HEK293 (cell line): ENCODE data around the gene ZKSCAN8.
A peak's percentile ranks its signal among the peaks of the same experiment; 100 is the strongest.

Source experiments
- GLI2 ChIP-seq: fragments of 450-650 bp; formaldehyde crosslinking; IDR thresholded peaks from 2 replicates; pipeline ENCODE4; 2017; ENCODE audit warnings: missing biosample characterization, missing genetic modification characterization, low read depth, borderline replicate concordance
- GLI4 ChIP-seq: fragments of 450-650 bp; formaldehyde crosslinking; IDR thresholded peaks from 2 replicates; pipeline ENCODE4 v1.5.1; 2016; ENCODE audit warnings: missing biosample characterization, missing genetic modification characterization
- HOXA7 ChIP-seq: sonication (generic); formaldehyde crosslinking; IDR thresholded peaks from 2 replicates; pipeline ENCODE4 v1.8.1; 2022; ENCODE audit warnings: missing genetic modification reagents, borderline replicate concordance
- MZF1 ChIP-seq: fragments of 450-650 bp; formaldehyde crosslinking; IDR thresholded peaks from 2 replicates; pipeline ENCODE4 v1.5.1; 2017; ENCODE audit warnings: missing biosample characterization, missing genetic modification characterization, borderline replicate concordance
- PRDM4 ChIP-seq: fragments of 450-650 bp; formaldehyde crosslinking; IDR thresholded peaks from 2 replicates; pipeline ENCODE4 v1.5.1; 2017; ENCODE audit warnings: missing biosample characterization, missing genetic modification characterization
- WT1 ChIP-seq: fragments of 450-650 bp; formaldehyde crosslinking; IDR thresholded peaks from 2 replicates; pipeline ENCODE4 v1.5.1; 2016; ENCODE audit warnings: missing biosample characterization, missing genetic modification characterization
- ZBTB1 ChIP-seq: fragments of 450-650 bp; formaldehyde crosslinking; IDR thresholded peaks from 2 replicates; pipeline ENCODE4 v1.5.1; 2016; ENCODE audit warnings: missing biosample characterization, missing genetic modification characterization
- ZBTB26 ChIP-seq: fragments of 450-650 bp; formaldehyde crosslinking; optimal IDR thresholded peaks from 2 replicates; pipeline ENCODE3; 2016; ENCODE audit warnings: missing biosample characterization, mild to moderate bottlenecking, missing genetic modification characterization
- ZBTB8A ChIP-seq: fragments of 450-650 bp; formaldehyde crosslinking; IDR thresholded peaks from 2 replicates; pipeline ENCODE4 v1.5.1; 2016; ENCODE audit warnings: missing biosample characterization, missing genetic modification characterization
- ZFP69B ChIP-seq: fragments of 450-650 bp; formaldehyde crosslinking; IDR thresholded peaks from 2 replicates; pipeline ENCODE4 v1.5.1; 2016; ENCODE audit warnings: missing biosample characterization, missing genetic modification characterization
- ZNF138 ChIP-seq: fragments of 450-650 bp; formaldehyde crosslinking; IDR thresholded peaks from 2 replicates; pipeline ENCODE4 v1.5.1; 2016; ENCODE audit warnings: missing biosample characterization, missing genetic modification characterization, borderline replicate concordance
- ZNF214 ChIP-seq: fragments of 450-650 bp; formaldehyde crosslinking; IDR thresholded peaks from 2 replicates; pipeline ENCODE4 v1.5.1; 2017; ENCODE audit warnings: missing biosample characterization, mild to moderate bottlenecking, missing genetic modification characterization, borderline replicate concordance
- ZNF23 ChIP-seq: fragments of 450-650 bp; formaldehyde crosslinking; IDR thresholded peaks from 2 replicates; pipeline ENCODE4 v1.5.1; 2016; ENCODE audit warnings: missing biosample characterization, missing genetic modification characterization, borderline replicate concordance
- ZNF324 ChIP-seq: fragments of 450-650 bp; formaldehyde crosslinking; IDR thresholded peaks from 2 replicates; pipeline ENCODE4 v1.5.1; 2016; ENCODE audit warnings: missing biosample characterization, missing genetic modification characterization
- ZNF37A ChIP-seq: fragments of 450-650 bp; IDR thresholded peaks from 2 replicates; pipeline ENCODE4 v1.5.1; 2018; ENCODE audit warnings: missing biosample characterization, missing genetic modification characterization
- ZNF473 ChIP-seq: fragments of 450-650 bp; formaldehyde crosslinking; IDR thresholded peaks from 2 replicates; pipeline ENCODE4 v1.5.1; 2017; ENCODE audit warnings: missing biosample characterization, missing genetic modification characterization
- ZNF626 ChIP-seq: fragments of 450-650 bp; sonication (Bioruptor Pico); formaldehyde crosslinking; IDR thresholded peaks from 2 replicates; pipeline ENCODE4 v1.5.1; 2018; ENCODE audit warnings: missing biosample characterization, missing genetic modification characterization, inconsistent platforms
- ZNF658 ChIP-seq: fragments of 450-650 bp; formaldehyde crosslinking; IDR thresholded peaks from 2 replicates; pipeline ENCODE4; 2016; ENCODE audit warnings: missing biosample characterization, missing genetic modification characterization
- ZNF670 ChIP-seq: fragments of 450-650 bp; formaldehyde crosslinking; IDR thresholded peaks from 2 replicates; pipeline ENCODE4 v1.5.1; 2016; ENCODE audit warnings: missing biosample characterization, missing genetic modification characterization, low read depth
- ZNF692 ChIP-seq: fragments of 450-650 bp; formaldehyde crosslinking; IDR thresholded peaks from 2 replicates; pipeline ENCODE4 v1.5.1; 2016; ENCODE audit warnings: missing biosample characterization, missing genetic modification characterization
- ZSCAN23 ChIP-seq: fragments of 450-650 bp; formaldehyde crosslinking; IDR thresholded peaks from 2 replicates; pipeline ENCODE4 v1.5.1; 2016; ENCODE audit warnings: missing biosample characterization, missing genetic modification characterization
- TF ChIP-seq, protein P1 (sequence below): fragments of 450-650 bp; formaldehyde crosslinking; IDR thresholded peaks from 2 replicates; pipeline ENCODE4 v1.5.1; 2017; ENCODE audit warnings: missing biosample characterization, missing genetic modification characterization
- TF ChIP-seq, protein P2 (sequence below): fragments of 450-650 bp; formaldehyde crosslinking; IDR thresholded peaks from 2 replicates; pipeline ENCODE4 v1.5.1; 2016; ENCODE audit warnings: missing biosample characterization, missing genetic modification characterization
- TF ChIP-seq, protein P3 (sequence below): fragments of 450-650 bp; formaldehyde crosslinking; IDR thresholded peaks from 2 replicates; pipeline ENCODE4 v1.5.1; 2016; ENCODE audit warnings: missing biosample characterization, missing genetic modification characterization
- TF ChIP-seq, protein P4 (sequence below): fragments of 450-650 bp; formaldehyde crosslinking; IDR thresholded peaks from 2 replicates; pipeline ENCODE4 v1.5.1; 2016; ENCODE audit warnings: missing biosample characterization, missing genetic modification characterization

The ZKSCAN8 gene

GRCh38 chr6:28136585-28137504 is 4.8 kb upstream of the ZKSCAN8 start (continued):
- TF ChIP-seq PRDM4 (tag by site-specific recombination) (0 out of 2 replicates have a peak, but pooled peaks have one; percentile 22), ZNF37A (0 out of 2 replicates have a peak, but pooled peaks have one; percentile 32), MZF1 (tag by site-specific recombination) (peak; percentile 72; the same call in 1 of the 2 replicates), HOXA7 (CRISPR knock-in tag) (no peak), ZBTB1 (no peak), ZFP69B (tag by site-specific recombination) (peak; percentile 77; the same call in 1 of the 2 replicates), ZNF670 (tag by site-specific recombination) (no peak), ZNF214 (tag by site-specific recombination) (no peak), ZNF692 (tag by site-specific recombination) (peak; percentile 79), ZNF658 (tag by site-specific recombination) (no peak), ZSCAN23 (tag by site-specific recombination) (0 out of 2 replicates have a peak, but pooled peaks have one; percentile 48), GLI2 (tag by site-specific recombination) (no peak), ZBTB8A (peak; percentile 70), ZNF23 (no peak), ZNF324 (peak; percentile 88; the same call in 1 of the 2 replicates), ZBTB26 (tag by site-specific recombination) (peak; percentile 46), ZNF473 (tag by site-specific recombination) (no peak), GLI4 (tag by site-specific recombination) (peak; percentile 76; the same call in 1 of the 2 replicates), ZNF626 (tag by site-specific recombination) (peak; percentile 31; the same call in 1 of the 2 replicates), ZNF138 (no peak), WT1 (peak; percentile 38)
- TF ChIP-seq, protein P1, sequence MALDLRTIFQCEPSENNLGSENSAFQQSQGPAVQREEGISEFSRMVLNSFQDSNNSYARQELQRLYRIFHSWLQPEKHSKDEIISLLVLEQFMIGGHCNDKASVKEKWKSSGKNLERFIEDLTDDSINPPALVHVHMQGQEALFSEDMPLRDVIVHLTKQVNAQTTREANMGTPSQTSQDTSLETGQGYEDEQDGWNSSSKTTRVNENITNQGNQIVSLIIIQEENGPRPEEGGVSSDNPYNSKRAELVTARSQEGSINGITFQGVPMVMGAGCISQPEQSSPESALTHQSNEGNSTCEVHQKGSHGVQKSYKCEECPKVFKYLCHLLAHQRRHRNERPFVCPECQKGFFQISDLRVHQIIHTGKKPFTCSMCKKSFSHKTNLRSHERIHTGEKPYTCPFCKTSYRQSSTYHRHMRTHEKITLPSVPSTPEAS = peak; percentile 23; the same call in 1 of the 2 replicates
- TF ChIP-seq, protein P2, sequence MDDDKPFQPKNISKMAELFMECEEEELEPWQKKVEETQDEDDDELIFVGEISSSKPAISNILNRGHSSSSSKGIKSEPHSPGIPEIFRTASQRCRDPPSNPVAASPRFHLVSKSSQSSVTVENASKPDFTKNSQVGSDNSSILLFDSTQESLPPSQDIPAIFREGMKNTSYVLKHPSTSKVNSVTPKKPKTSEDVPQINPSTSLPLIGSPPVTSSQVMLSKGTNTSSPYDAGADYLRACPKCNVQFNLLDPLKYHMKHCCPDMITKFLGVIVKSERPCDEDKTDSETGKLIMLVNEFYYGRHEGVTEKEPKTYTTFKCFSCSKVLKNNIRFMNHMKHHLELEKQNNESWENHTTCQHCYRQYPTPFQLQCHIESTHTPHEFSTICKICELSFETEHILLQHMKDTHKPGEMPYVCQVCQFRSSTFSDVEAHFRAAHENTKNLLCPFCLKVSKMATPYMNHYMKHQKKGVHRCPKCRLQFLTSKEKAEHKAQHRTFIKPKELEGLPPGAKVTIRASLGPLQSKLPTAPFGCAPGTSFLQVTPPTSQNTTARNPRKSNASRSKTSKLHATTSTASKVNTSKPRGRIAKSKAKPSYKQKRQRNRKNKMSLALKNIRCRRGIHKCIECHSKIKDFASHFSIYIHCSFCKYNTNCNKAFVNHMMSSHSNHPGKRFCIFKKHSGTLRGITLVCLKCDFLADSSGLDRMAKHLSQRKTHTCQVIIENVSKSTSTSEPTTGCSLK (tag by site-specific recombination) = no peak
- TF ChIP-seq, protein P3, sequence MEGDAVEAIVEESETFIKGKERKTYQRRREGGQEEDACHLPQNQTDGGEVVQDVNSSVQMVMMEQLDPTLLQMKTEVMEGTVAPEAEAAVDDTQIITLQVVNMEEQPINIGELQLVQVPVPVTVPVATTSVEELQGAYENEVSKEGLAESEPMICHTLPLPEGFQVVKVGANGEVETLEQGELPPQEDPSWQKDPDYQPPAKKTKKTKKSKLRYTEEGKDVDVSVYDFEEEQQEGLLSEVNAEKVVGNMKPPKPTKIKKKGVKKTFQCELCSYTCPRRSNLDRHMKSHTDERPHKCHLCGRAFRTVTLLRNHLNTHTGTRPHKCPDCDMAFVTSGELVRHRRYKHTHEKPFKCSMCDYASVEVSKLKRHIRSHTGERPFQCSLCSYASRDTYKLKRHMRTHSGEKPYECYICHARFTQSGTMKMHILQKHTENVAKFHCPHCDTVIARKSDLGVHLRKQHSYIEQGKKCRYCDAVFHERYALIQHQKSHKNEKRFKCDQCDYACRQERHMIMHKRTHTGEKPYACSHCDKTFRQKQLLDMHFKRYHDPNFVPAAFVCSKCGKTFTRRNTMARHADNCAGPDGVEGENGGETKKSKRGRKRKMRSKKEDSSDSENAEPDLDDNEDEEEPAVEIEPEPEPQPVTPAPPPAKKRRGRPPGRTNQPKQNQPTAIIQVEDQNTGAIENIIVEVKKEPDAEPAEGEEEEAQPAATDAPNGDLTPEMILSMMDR (tag by site-specific recombination) = peak; percentile 34; the same call in 1 of the 2 replicates
- TF ChIP-seq, protein P4, sequence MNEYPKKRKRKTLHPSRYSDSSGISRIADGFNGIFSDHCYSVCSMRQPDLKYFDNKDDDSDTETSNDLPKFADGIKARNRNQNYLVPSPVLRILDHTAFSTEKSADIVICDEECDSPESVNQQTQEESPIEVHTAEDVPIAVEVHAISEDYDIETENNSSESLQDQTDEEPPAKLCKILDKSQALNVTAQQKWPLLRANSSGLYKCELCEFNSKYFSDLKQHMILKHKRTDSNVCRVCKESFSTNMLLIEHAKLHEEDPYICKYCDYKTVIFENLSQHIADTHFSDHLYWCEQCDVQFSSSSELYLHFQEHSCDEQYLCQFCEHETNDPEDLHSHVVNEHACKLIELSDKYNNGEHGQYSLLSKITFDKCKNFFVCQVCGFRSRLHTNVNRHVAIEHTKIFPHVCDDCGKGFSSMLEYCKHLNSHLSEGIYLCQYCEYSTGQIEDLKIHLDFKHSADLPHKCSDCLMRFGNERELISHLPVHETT (tag by site-specific recombination) = peak; percentile 97
